H9 (cell line): ENCODE measurements around the gene CHID1. TPM values are rescaled to one million over a fixed set of nuclear protein-coding genes. Genes with fewer than 3 reads are reported as not detected.

Experiments used
- DNase-seq: peaks from one replicate; pipeline ENCODE4 v3.0.0-alpha.2; 2017
- H2AFZ ChIP-seq: one replicate; pipeline ENCODE4 v1.6.1; 2013; ENCODE audit warnings: mild to moderate bottlenecking, low read length, control low read depth, moderate library complexity
- H2AK5ac ChIP-seq: 2 replicates; pipeline ENCODE4 v1.6.1; 2013; ENCODE audit warnings: low read length, control low read depth, mixed read lengths; ENCODE audit not compliant: insufficient read length
- H2BK120ac ChIP-seq: one replicate; pipeline ENCODE4 v1.6.1; 2013; ENCODE audit warnings: low read depth, mild to moderate bottlenecking, low read length, control low read depth, inconsistent platforms; ENCODE audit not compliant: poor library complexity, severe bottlenecking
- H2BK12ac ChIP-seq: 2 replicates; pipeline ENCODE4 v1.6.1; 2013; ENCODE audit warnings: low read length, control low read depth, mixed read lengths, low read depth; ENCODE audit not compliant: insufficient read length
- H2BK15ac ChIP-seq: 2 replicates; pipeline ENCODE4 v1.6.1; 2013; ENCODE audit warnings: low read depth, low read length, control low read depth
- H2BK20ac ChIP-seq: one replicate; pipeline ENCODE4 v1.6.1; 2013; ENCODE audit warnings: low read depth, mild to moderate bottlenecking, low read length, control low read depth, inconsistent platforms; ENCODE audit not compliant: poor library complexity, severe bottlenecking
- H2BK5ac ChIP-seq: 2 replicates; pipeline ENCODE4 v1.6.1; 2013; ENCODE audit warnings: low read length, control low read depth, mixed read lengths; ENCODE audit not compliant: insufficient read length
- H3K14ac ChIP-seq: 2 replicates; pipeline ENCODE4 v1.6.1; 2013; ENCODE audit warnings: low read length, control low read depth; ENCODE audit not compliant: insufficient read depth
- H3K18ac ChIP-seq: 2 replicates; pipeline ENCODE4 v1.6.1; 2013; ENCODE audit warnings: low read depth, mild to moderate bottlenecking, mixed read lengths, low read length, control low read depth; ENCODE audit not compliant: insufficient read length
- H3K23ac ChIP-seq: 2 replicates; pipeline ENCODE4 v1.6.1; 2013; ENCODE audit warnings: low read length, control low read depth, mixed read lengths, low read depth; ENCODE audit not compliant: insufficient read length
- H3K23me2 ChIP-seq: 2 replicates; pipeline ENCODE4 v1.6.1; 2013; ENCODE audit warnings: low read depth, mild to moderate bottlenecking, mixed read lengths, low read length, control low read depth; ENCODE audit not compliant: insufficient read length, poor library complexity, severe bottlenecking
- H3K27ac ChIP-seq: 2 replicates; pipeline ENCODE4 v1.5.1; 2013; ENCODE audit warnings: low read length, control low read depth, mixed read lengths, low read depth; ENCODE audit not compliant: insufficient read length
- H3K27me3 ChIP-seq: 2 replicates; pipeline ENCODE4 v1.6.1; 2013; ENCODE audit warnings: low read length, control low read depth, inconsistent platforms; ENCODE audit not compliant: insufficient read depth
- H3K4ac ChIP-seq: 2 replicates; pipeline ENCODE4 v1.6.1; 2013; ENCODE audit warnings: low read depth, mild to moderate bottlenecking, control low read depth, inconsistent platforms, low read length, moderate library complexity
- H3K4me1 ChIP-seq: 2 replicates; pipeline ENCODE4 v1.6.1; 2013; ENCODE audit warnings: low read length, control low read depth, inconsistent platforms; ENCODE audit not compliant: insufficient read depth
- H3K4me2 ChIP-seq: 2 replicates; pipeline ENCODE4 v1.6.1; 2013; ENCODE audit warnings: low read length, control low read depth, mixed read lengths; ENCODE audit not compliant: insufficient read length, insufficient read depth
- H3K56ac ChIP-seq: 2 replicates; pipeline ENCODE4 v1.6.1; 2013; ENCODE audit warnings: low read depth, mild to moderate bottlenecking, mixed read lengths, low read length, control low read depth; ENCODE audit not compliant: insufficient read length
- H3K79me1 ChIP-seq: 2 replicates; pipeline ENCODE4 v1.6.1; 2013; ENCODE audit warnings: low read depth, mild to moderate bottlenecking, moderate library complexity, low read length, control low read depth, inconsistent platforms; ENCODE audit not compliant: insufficient read depth, poor library complexity, severe bottlenecking
- H3K79me2 ChIP-seq: 2 replicates; pipeline ENCODE4 v1.6.1; 2013; ENCODE audit warnings: low read length, control low read depth, inconsistent platforms; ENCODE audit not compliant: insufficient read depth
- H3K9ac ChIP-seq: 2 replicates; pipeline ENCODE4 v1.6.1; 2013; ENCODE audit warnings: low read length, control low read depth, mixed read lengths; ENCODE audit not compliant: insufficient read length; ENCODE audit errors: extremely low read depth
- H3K9me3 ChIP-seq: one replicate; pipeline ENCODE4 v1.6.1; 2013; ENCODE audit warnings: low read depth, low read length, inconsistent platforms; ENCODE audit not compliant: control insufficient read depth
- H3T11ph ChIP-seq: one replicate; pipeline ENCODE4 v1.6.1; 2013; ENCODE audit warnings: mild to moderate bottlenecking, low read length, control low read depth, inconsistent platforms
- H4K20me1 ChIP-seq: one replicate; pipeline ENCODE4 v1.6.1; 2013; ENCODE audit not compliant: control insufficient read depth, insufficient read length, insufficient read depth
- H4K5ac ChIP-seq: 2 replicates; pipeline ENCODE4 v1.6.1; 2013; ENCODE audit warnings: low read depth, mild to moderate bottlenecking, mixed read lengths, low read length, control low read depth; ENCODE audit not compliant: insufficient read length
- H4K8ac ChIP-seq: replicated peaks from 2 replicates; pipeline ENCODE4 v1.6.1; 2013; ENCODE audit warnings: low read length, control low read depth, mixed read lengths, low read depth; ENCODE audit not compliant: insufficient read length
- H4K91ac ChIP-seq: 2 replicates; pipeline ENCODE4 v1.6.1; 2013; ENCODE audit warnings: low read depth, mild to moderate bottlenecking, moderate library complexity, mixed read lengths, low read length, control low read depth; ENCODE audit not compliant: insufficient read length
- H3K27ac Mint-ChIP-seq, 3 experiments: 2 replicates in 2 of 3; 3 replicates in 1 of 3; pipeline ENCODE4 v1.8.0; 2020 to 2021; ENCODE audit warnings: mixed read lengths in 3 of 3, mild to moderate bottlenecking in 1 of 3, moderate library complexity in 1 of 3
- H3K27me3 Mint-ChIP-seq: 2 replicates; pipeline ENCODE4 v1.8.0; 2021; ENCODE audit warnings: low read depth, mild to moderate bottlenecking, moderate library complexity, mixed read lengths
- H3K36me3 Mint-ChIP-seq, 3 experiments: 2 replicates in 2 of 3; 3 replicates in 1 of 3; pipeline ENCODE4 v1.8.0; 2020 to 2021; ENCODE audit warnings: low read depth in 3 of 3, mixed read lengths in 3 of 3; ENCODE audit not compliant: insufficient read depth in 1 of 3
- H3K4me1 Mint-ChIP-seq, 2 experiments: 2 replicates each; pipeline ENCODE4 v1.8.0; 2020; ENCODE audit warnings: mixed read lengths in 2 of 2
- H3K4me3 Mint-ChIP-seq, 2 experiments: 2 replicates in 1 of 2; 3 replicates in 1 of 2; pipeline ENCODE4 v1.8.0; 2020 to 2021; ENCODE audit warnings: mild to moderate bottlenecking in 2 of 2, mixed read lengths in 2 of 2, moderate library complexity in 1 of 2
- H3K9me3 Mint-ChIP-seq, 2 experiments: 2 replicates in 1 of 2; 3 replicates in 1 of 2; pipeline ENCODE4 v1.8.0; 2020; ENCODE audit warnings: mild to moderate bottlenecking in 2 of 2, mixed read lengths in 2 of 2, moderate library complexity in 1 of 2
- CTCF ChIP-seq: fragments of 200-600 bp; sonication (generic); conservative IDR thresholded peaks from 3 replicates; pipeline ENCODE4 v1.8.0; 2021; ENCODE audit warnings: antibody characterized with exemption, mild to moderate bottlenecking
- WGBS: extraction: QIAGEN DNeasy Blood & Tissue Kit; methylation state at CpG from one replicate; pipeline ENCODE4 v1.1.7; 2013; ENCODE audit warnings: missing lambda C conversion rate, low lambda C conversion rate, mixed read lengths; ENCODE audit not compliant: insufficient read length; ENCODE audit errors: extremely low coverage; 5-methylcytosine and 5-hydroxymethylcytosine counted together
- total RNA-seq: library from RNA; stranded (reverse); gene quantifications from 2 replicates; pipeline ENCODE4 v1.2.1, GENCODE V29; 2021

Gene CHID1
- total RNA-seq, 1 experiment from 2014 or later = 89.4 TPM

GRCh38 chr11:870127-870413 lies 40.5 kb downstream of the CHID1 start:
- no peak overlapping the region for H2BK15ac ChIP-seq
- no peak overlapping the region for H3K4me3 Mint-ChIP-seq

More at GRCh38 chr11:870127-870413, 40.5 kb downstream of the CHID1 start:
- H3K36me3 Mint-ChIP-seq = peaks cover 8 to 35% (median 30%) of the 10 kb centered on the region in 3 experiments
- Histone ChIP-seq H3K79me1 (no peaks in the 10 kb centered on the region), H3K4me2 (no peak overlapping the region), H2AFZ (no peak overlapping the region), H3K9me3 (no peaks in the 10 kb centered on the region), H4K8ac (no peak overlapping the region), H4K5ac (no peak overlapping the region), H3K79me2 (no peaks in the 10 kb centered on the region), H3K9ac (no peak overlapping the region), H3K27ac (no peak overlapping the region), H3K4me1 (no peaks in the 10 kb centered on the region), H2BK12ac (no peak overlapping the region), H3K23ac (no peak overlapping the region), H3K27me3 (no peaks in the 10 kb centered on the region), H4K91ac (no peak overlapping the region), H3K23me2 (no peaks in the 10 kb centered on the region), H2BK120ac (no peak overlapping the region), H2AK5ac (no peak overlapping the region), H2BK20ac (no peak overlapping the region), H3K4ac (no peak overlapping the region), H3K56ac (no peak overlapping the region), H3K18ac (no peak overlapping the region), H4K20me1 (no peaks in the 10 kb centered on the region), H3T11ph (no peak overlapping the region), H3K14ac (no peak overlapping the region), H2BK5ac (no peak overlapping the region)
- no peak for DNase-seq
- WGBS = no CpG with 5 or more reads among the region's 8 CpGs
- H3K27me3 Mint-ChIP-seq = peaks cover 3% of the 10 kb centered on the region; the same call in 1 of the 2 replicates
- TF ChIP-seq CTCF = peak; percentile 41; the same call in 2 of the 3 replicates
- peaks cover 4 to 7% of the 10 kb centered on the region in 2 experiments for H3K4me1 Mint-ChIP-seq
- peak overlapping the region in 1 of 3 experiments; percentile 68; a peak in 1 of 7 replicates for H3K27ac Mint-ChIP-seq
- H3K9me3 Mint-ChIP-seq = no peaks in the 10 kb centered on the region
